ENCODE results near the gene SEMA6C. TPM values are rescaled to one million over a fixed set of nuclear protein-coding genes. Genes with fewer than 3 reads are reported as not detected.

Gene SEMA6C
- polyA plus RNA-seq, 3 donors: 0.39 to 1.4 (median 0.97) TPM

- Histone ChIP-seq H3K4me3 (replicated peaks in 1 of 3; ENCODE audit: low read depth in 2 of 3, low read length in 3 of 3) (peak overlapping the region; percentile 74 to 91 (median 91)), H3K9ac (ENCODE audit: insufficient read depth, low read length, poor library complexity, severe bottlenecking) (peak overlapping the region; percentile 52), H2AFZ (ENCODE audit: insufficient read depth, low read depth, low read length, poor library complexity, severe bottlenecking) (no peak overlapping the region), H4K20me1 (ENCODE audit: insufficient read depth, low read length) (peaks cover 72% of the 10 kb centered on the region), H3K36me3 (replicated peaks in 1 of 2; ENCODE audit: control insufficient read depth in 1 of 2, insufficient read depth in 2 of 2, low read length in 2 of 2) (peaks cover 17 to 48% of the 10 kb centered on the region in 2 donors), H3K27me3 (ENCODE audit: control insufficient read depth in 2 of 2, insufficient read depth in 2 of 2, low read length in 2 of 2) (no peaks in the 10 kb centered on the region), H3K4me2 (replicated peaks; ENCODE audit: extremely low read depth, low read length, poor library complexity, severe bottlenecking) (peak overlapping the region; percentile 88), H3K9me3 (replicated peaks in 1 of 2; ENCODE audit: control insufficient read depth in 1 of 2, insufficient read depth in 1 of 2, low read length in 2 of 2) (no peaks in the 10 kb centered on the region), H3K27ac (ENCODE audit: low read depth in 1 of 2, low read length in 2 of 2) (peak overlapping the region; percentile 60 to 79), H3K79me2 (ENCODE audit: insufficient read depth, low read length) (peaks cover 69% of the 10 kb centered on the region), H3K4me1 (ENCODE audit: control insufficient read depth in 1 of 2, insufficient read depth in 2 of 2, low read length in 2 of 2) (peaks cover 54 to 65% of the 10 kb centered on the region in 2 donors)
- Mint-ChIP-seq H3K27me3 (ENCODE audit: low read depth in 3 of 3) (peaks cover 0 to 7% (median 0%) of the 10 kb centered on the region in 3 donors), H3K4me3 (peak overlapping the region; percentile 98), H3K27ac (peak overlapping the region; percentile 86 to 96 (median 92)), H3K4me1 (peaks cover 62% of the 10 kb centered on the region), H3K9me3 (no peaks in the 10 kb centered on the region), H3K36me3 (peaks cover 36 to 50% of the 10 kb centered on the region in 2 donors)
- intact Hi-C loops (cut with micrococcal nuclease): loop anchor here in 1 of 2 donors (5.0 kb wide), 2 partner anchors 132 to 396 kb away; no protein-coding TSS in a partner anchor
- 69% methylated on average over 21 of the region's 22 CpGs for WGBS (ENCODE audit: insufficient coverage)
- peak in 1 of 3 donors; percentile 34 for DNase-seq
- no peak for TF ChIP-seq CTCF (IDR thresholded peaks at IDR 0.05)
Observed at GRCh38 chr1:151158751-151159251, 12.4 kb upstream of the SEMA6C start.

- peak overlapping the region; percentile 52 for H3K9ac ChIP-seq (ENCODE audit: insufficient read depth, low read length, poor library complexity, severe bottlenecking)
- H2AFZ ChIP-seq (ENCODE audit: insufficient read depth, low read depth, low read length, poor library complexity, severe bottlenecking): peak overlapping the region; percentile 15
- H3K4me2 ChIP-seq (replicated peaks; ENCODE audit: extremely low read depth, low read length, poor library complexity, severe bottlenecking): peak overlapping the region; percentile 88
- no peak for TF ChIP-seq CTCF (IDR thresholded peaks at IDR 0.05)
- Mint-ChIP-seq H3K27ac (peak overlapping the region; percentile 86 to 96 (median 92)), H3K27me3 (ENCODE audit: low read depth in 3 of 3) (peaks cover 0 to 7% (median 0%) of the 10 kb centered on the region in 3 donors), H3K4me3 (peak overlapping the region; percentile 98), H3K36me3 (peaks cover 36 to 45% of the 10 kb centered on the region in 2 donors), H3K4me1 (peaks cover 62% of the 10 kb centered on the region), H3K9me3 (no peaks in the 10 kb centered on the region)
- peak in 1 of 3 donors; percentile 37 for DNase-seq
- intact Hi-C loops (cut with micrococcal nuclease): loop anchor here in 1 of 2 donors (5.0 kb wide), 2 partner anchors 131 to 396 kb away; no protein-coding TSS in a partner anchor
- WGBS (ENCODE audit: insufficient coverage): 0% methylated on average over 3 of the region's 5 CpGs
- peaks cover 66% of the 10 kb centered on the region for H3K79me2 ChIP-seq (ENCODE audit: insufficient read depth, low read length)
- H3K27ac ChIP-seq (ENCODE audit: low read depth in 1 of 2, low read length in 2 of 2): peak overlapping the region; percentile 60 to 79
- H4K20me1 ChIP-seq (ENCODE audit: insufficient read depth, low read length): peaks cover 67% of the 10 kb centered on the region
- H3K36me3 ChIP-seq (replicated peaks in 1 of 2; ENCODE audit: control insufficient read depth in 1 of 2, insufficient read depth in 2 of 2, low read length in 2 of 2): peaks cover 13 to 43% of the 10 kb centered on the region in 2 donors
- H3K27me3 ChIP-seq (ENCODE audit: control insufficient read depth in 2 of 2, insufficient read depth in 2 of 2, low read length in 2 of 2): no peaks in the 10 kb centered on the region
- H3K4me1 ChIP-seq (ENCODE audit: control insufficient read depth in 1 of 2, insufficient read depth in 2 of 2, low read length in 2 of 2): peaks cover 54 to 65% of the 10 kb centered on the region in 2 donors
- no peaks in the 10 kb centered on the region for H3K9me3 ChIP-seq (replicated peaks in 1 of 2; ENCODE audit: control insufficient read depth in 1 of 2, insufficient read depth in 1 of 2, low read length in 2 of 2)
- H3K4me3 ChIP-seq (replicated peaks in 1 of 3; ENCODE audit: low read depth in 2 of 3, low read length in 3 of 3): peak overlapping the region; percentile 74 to 91 (median 91)
Observed at GRCh38 chr1:151158326-151158725, 11.9 kb upstream of the SEMA6C start.

Measured in CD14-positive monocyte (primary cell).